GM18951 (cell line): ENCODE results near the gene OSBPL6.

ENCODE experiments used
- POLR2A ChIP-seq: IDR thresholded peaks from 4 replicates; pipeline ENCODE4 v1.6.1; 2011; ENCODE audit warnings: mild to moderate bottlenecking; ENCODE audit not compliant: insufficient read length, insufficient read depth; ENCODE audit errors: extremely low read depth
- in situ Hi-C: fragments of 300-500 bp; cut with MboI; formaldehyde crosslinking; loops from one replicate; pipeline ENCODE4 v1.12.0; 2022; ENCODE audit warnings: low sequenced_read_pairs, mixed read lengths, inconsistent platforms; ENCODE audit not compliant: unreplicated experiment

The OSBPL6 gene

GRCh38 chr2:178450774-178451525 lies 256.6 kb downstream of the OSBPL6 start, which contains the start of the genes PJVK and PRKRA:
PJVK (plus strand) TSS chr2:178451378; CDS start chr2:178453410, 2,032 bp downstream.
PRKRA (minus strand) TSS chr2:178451175; CDS start chr2:178451030, 145 bp downstream.
- TF ChIP-seq POLR2A = peak; percentile 95
- in situ Hi-C loops = no loop called here

- in situ Hi-C loops = no loop called here
- no peak for TF ChIP-seq POLR2A
Measured at GRCh38 chr2:178452334-178452733, 258.0 kb downstream of the OSBPL6 start.
